ENCODE results near the gene CDK4. TPM values are rescaled to one million over a fixed set of nuclear protein-coding genes. Genes with fewer than 3 reads are reported as not detected.

The CDK4 gene
- total and polyA plus RNA-seq, 2 of the 13 experiments (the other 11 are each of a cell fraction or from before 2014, with no cell fraction given), result 191 to 209 TPM

DNA sequence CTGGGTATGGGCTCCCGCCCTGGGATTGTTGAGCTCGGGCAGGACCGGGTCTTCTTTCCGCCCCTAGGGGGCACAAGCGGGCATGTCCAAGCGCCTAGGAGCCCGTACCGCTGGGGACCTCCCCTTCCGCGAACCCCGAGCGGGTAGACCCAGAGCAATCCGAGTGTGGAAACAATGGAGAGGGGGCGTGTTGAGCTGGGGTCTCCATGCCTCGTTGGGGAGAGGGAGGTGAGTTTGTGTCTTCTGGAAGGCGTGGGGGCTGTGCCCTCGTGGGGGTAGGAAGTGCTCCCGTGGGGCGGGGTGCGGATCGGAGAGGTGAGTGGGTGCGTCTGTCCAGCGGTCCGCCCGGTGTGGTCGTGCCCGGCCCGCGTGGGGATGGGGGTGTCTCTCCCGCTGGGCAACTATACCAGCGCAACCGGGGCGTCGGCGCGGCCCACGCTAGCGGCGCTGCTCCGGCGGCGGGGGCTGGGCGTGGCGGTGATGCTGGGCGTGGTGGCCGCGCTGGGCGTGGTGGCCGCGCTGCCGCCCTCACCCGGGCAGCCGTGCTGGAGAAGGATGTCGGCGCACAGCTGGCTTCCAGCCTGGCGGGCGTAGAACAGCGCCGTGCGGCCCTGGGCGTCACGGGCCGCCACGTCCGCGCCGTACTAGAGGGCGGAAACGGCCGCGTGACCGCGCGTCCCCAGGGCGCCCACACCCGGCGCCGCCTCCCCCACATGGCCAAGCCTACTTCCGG lies 25.8 kb downstream of the CDK4 start (continued):
- TF ChIP-seq SMAD3 (CRISPR knock-in tag; IDR thresholded peaks at IDR 0.05) (0 out of 2 replicates have a peak, but pooled peaks have one; percentile 25), ZNF572 (CRISPR knock-in tag; IDR thresholded peaks at IDR 0.05) (peak; percentile 76; the same call in 1 of the 2 replicates), ZNF558 (CRISPR knock-in tag; IDR thresholded peaks at IDR 0.05; ENCODE audit: borderline replicate concordance) (no peak), POLR2AphosphoS2 (IDR thresholded peaks at IDR 0.05; ENCODE audit: low read depth, low read length) (no peak), TAF15 (IDR thresholded peaks at IDR 0.05; ENCODE audit: low read depth, low read length, poor library complexity, severe bottlenecking) (no peak), ZNF607 (CRISPR knock-in tag; IDR thresholded peaks at IDR 0.05; ENCODE audit: borderline replicate concordance) (no peak), TOE1 (CRISPR knock-in tag; IDR thresholded peaks at IDR 0.05) (no peak), SOX13 (IDR thresholded peaks at IDR 0.05) (no peak), SOX13 (CRISPR knock-in tag; conservative IDR thresholded peaks at IDR 0.05 in 1 of 2, IDR thresholded peaks at IDR 0.05 in 1 of 2) (peak in 1 of 2 experiments; percentile 28; a peak in 1 of 4 replicates), ZNF674 (CRISPR knock-in tag; IDR thresholded peaks at IDR 0.05; ENCODE audit: low read depth) (no peak), GATAD1 (CRISPR knock-in tag; IDR thresholded peaks at IDR 0.05) (no peak), MED1 (CRISPR knock-in tag; IDR thresholded peaks at IDR 0.05) (no peak; the same call in 1 of the 2 replicates), ZNF468 (CRISPR knock-in tag; IDR thresholded peaks at IDR 0.05) (no peak), ARID2 (CRISPR knock-in tag; IDR thresholded peaks at IDR 0.05; ENCODE audit: borderline replicate concordance) (no peak; the same call in 1 of the 2 replicates)
- TF ChIP-seq, protein P1, sequence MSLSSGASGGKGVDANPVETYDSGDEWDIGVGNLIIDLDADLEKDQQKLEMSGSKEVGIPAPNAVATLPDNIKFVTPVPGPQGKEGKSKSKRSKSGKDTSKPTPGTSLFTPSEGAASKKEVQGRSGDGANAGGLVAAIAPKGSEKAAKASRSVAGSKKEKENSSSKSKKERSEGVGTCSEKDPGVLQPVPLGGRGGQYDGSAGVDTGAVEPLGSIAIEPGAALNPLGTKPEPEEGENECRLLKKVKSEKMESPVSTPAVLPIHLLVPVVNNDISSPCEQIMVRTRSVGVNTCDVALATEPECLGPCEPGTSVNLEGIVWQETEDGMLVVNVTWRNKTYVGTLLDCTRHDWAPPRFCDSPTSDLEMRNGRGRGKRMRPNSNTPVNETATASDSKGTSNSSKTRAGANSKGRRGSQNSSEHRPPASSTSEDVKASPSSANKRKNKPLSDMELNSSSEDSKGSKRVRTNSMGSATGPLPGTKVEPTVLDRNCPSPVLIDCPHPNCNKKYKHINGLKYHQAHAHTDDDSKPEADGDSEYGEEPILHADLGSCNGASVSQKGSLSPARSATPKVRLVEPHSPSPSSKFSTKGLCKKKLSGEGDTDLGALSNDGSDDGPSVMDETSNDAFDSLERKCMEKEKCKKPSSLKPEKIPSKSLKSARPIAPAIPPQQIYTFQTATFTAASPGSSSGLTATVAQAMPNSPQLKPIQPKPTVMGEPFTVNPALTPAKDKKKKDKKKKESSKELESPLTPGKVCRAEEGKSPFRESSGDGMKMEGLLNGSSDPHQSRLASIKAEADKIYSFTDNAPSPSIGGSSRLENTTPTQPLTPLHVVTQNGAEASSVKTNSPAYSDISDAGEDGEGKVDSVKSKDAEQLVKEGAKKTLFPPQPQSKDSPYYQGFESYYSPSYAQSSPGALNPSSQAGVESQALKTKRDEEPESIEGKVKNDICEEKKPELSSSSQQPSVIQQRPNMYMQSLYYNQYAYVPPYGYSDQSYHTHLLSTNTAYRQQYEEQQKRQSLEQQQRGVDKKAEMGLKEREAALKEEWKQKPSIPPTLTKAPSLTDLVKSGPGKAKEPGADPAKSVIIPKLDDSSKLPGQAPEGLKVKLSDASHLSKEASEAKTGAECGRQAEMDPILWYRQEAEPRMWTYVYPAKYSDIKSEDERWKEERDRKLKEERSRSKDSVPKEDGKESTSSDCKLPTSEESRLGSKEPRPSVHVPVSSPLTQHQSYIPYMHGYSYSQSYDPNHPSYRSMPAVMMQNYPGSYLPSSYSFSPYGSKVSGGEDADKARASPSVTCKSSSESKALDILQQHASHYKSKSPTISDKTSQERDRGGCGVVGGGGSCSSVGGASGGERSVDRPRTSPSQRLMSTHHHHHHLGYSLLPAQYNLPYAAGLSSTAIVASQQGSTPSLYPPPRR (CRISPR knock-in tag; IDR thresholded peaks at IDR 0.05; ENCODE audit: borderline replicate concordance), result no peak
- TF ChIP-seq, protein P2, sequence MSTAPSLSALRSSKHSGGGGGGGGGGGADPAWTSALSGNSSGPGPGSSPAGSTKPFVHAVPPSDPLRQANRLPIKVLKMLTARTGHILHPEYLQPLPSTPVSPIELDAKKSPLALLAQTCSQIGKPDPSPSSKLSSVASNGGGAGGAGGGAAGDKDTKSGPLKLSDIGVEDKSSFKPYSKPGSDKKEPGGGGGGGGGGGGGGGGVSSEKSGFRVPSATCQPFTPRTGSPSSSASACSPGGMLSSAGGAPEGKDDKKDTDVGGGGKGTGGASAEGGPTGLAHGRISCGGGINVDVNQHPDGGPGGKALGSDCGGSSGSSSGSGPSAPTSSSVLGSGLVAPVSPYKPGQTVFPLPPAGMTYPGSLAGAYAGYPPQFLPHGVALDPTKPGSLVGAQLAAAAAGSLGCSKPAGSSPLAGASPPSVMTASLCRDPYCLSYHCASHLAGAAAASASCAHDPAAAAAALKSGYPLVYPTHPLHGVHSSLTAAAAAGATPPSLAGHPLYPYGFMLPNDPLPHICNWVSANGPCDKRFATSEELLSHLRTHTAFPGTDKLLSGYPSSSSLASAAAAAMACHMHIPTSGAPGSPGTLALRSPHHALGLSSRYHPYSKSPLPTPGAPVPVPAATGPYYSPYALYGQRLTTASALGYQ (CRISPR knock-in tag; IDR thresholded peaks at IDR 0.05), result no peak
- TF ChIP-seq, protein P3, sequence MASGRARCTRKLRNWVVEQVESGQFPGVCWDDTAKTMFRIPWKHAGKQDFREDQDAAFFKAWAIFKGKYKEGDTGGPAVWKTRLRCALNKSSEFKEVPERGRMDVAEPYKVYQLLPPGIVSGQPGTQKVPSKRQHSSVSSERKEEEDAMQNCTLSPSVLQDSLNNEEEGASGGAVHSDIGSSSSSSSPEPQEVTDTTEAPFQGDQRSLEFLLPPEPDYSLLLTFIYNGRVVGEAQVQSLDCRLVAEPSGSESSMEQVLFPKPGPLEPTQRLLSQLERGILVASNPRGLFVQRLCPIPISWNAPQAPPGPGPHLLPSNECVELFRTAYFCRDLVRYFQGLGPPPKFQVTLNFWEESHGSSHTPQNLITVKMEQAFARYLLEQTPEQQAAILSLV (CRISPR knock-in tag; IDR thresholded peaks at IDR 0.05; ENCODE audit: borderline replicate concordance), result peak; percentile 64; the same call in 1 of the 2 replicates
- TF ChIP-seq, protein P4, sequence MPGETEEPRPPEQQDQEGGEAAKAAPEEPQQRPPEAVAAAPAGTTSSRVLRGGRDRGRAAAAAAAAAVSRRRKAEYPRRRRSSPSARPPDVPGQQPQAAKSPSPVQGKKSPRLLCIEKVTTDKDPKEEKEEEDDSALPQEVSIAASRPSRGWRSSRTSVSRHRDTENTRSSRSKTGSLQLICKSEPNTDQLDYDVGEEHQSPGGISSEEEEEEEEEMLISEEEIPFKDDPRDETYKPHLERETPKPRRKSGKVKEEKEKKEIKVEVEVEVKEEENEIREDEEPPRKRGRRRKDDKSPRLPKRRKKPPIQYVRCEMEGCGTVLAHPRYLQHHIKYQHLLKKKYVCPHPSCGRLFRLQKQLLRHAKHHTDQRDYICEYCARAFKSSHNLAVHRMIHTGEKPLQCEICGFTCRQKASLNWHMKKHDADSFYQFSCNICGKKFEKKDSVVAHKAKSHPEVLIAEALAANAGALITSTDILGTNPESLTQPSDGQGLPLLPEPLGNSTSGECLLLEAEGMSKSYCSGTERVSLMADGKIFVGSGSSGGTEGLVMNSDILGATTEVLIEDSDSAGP (CRISPR knock-in tag; IDR thresholded peaks at IDR 0.05; ENCODE audit: borderline replicate concordance), result peak; percentile 71
